HCT116 (cell line): ENCODE data around the gene GCGR. TPM values are rescaled to one million over a fixed set of nuclear protein-coding genes. Genes with fewer than 3 reads are reported as not detected.
A peak's percentile ranks its signal among the peaks of the same experiment; 100 is the strongest.

Experiments
- ATAC-seq: fragments of 200-7000 bp; cut with Tn5 transposase; 2 replicates; pipeline ENCODE4 v1.9.1; 2020; ENCODE audit warnings: mild to moderate bottlenecking, moderate library complexity
- BruUV-seq: library from RNA; stranded (reverse); fragments of 400-500 nt; replicated peaks from 2 replicates; lab custom pipeline; 2021; lab: Mats Ljungman, UMichigan
- CTCF ChIA-PET: fragments of 300-600 bp; sonication (Branson Sonifier 250); formaldehyde crosslinking; loops from one replicate; lab custom pipeline; 2021; ENCODE audit warnings: antibody characterized with exemption; lab: Charles Lee
- POLR2A ChIA-PET: fragments of 300-600, 350-600 bp; sonication (Branson Sonifier 250); formaldehyde crosslinking; loops from one replicate; lab custom pipeline; 2021; ENCODE audit warnings: antibody characterized with exemption; lab: Charles Lee
- RAD21 ChIA-PET, 2 experiments: fragments of 300-600 bp; sonication (Branson Sonifier 250); formaldehyde crosslinking; loops; one replicate each; lab custom pipeline; 2023; ENCODE audit warnings: low total read pairs in 2 of 2; ENCODE audit not compliant: uncharacterized antibody in 2 of 2, unreplicated experiment in 2 of 2, low non-redundant PET in 1 of 2; lab: Charles Lee
- DNase-seq: peaks from one replicate; pipeline ENCODE4 v3.0.0-alpha.2; 2010; ENCODE audit warnings: low read depth, low spot score
- H2AFZ ChIP-seq: fragments of 200-600 bp; shearing (Covaris generic), sonication (generic); 2 replicates; pipeline ENCODE4 v1.6.1; 2017; ENCODE audit warnings: low read depth, mixed run types, mixed read lengths, antibody characterized with exemption, low read length; ENCODE audit not compliant: poor library complexity, severe bottlenecking
- H3K27ac ChIP-seq: 2 replicates; pipeline ENCODE4 v1.5.1; 2012; ENCODE audit warnings: low read depth, low read length
- H3K27me3 ChIP-seq: fragments of 200-600 bp; sonication (generic); 2 replicates; pipeline ENCODE4 v1.6.1; 2016; ENCODE audit warnings: mixed run types, low read length, mixed read lengths; ENCODE audit not compliant: insufficient read depth
- H3K36me3 ChIP-seq, 2 experiments: fragments of 200-500 bp in 1 of 2; fragments of 200-600 bp in 1 of 2; sonication (Bioruptor generic) in 1 of 2; sonication (generic) in 1 of 2; 2 replicates each; pipeline versions ENCODE4 v1.5.1 to v1.6.1; 2014 to 2016; ENCODE audit warnings: low read length in 2 of 2, inconsistent platforms in 1 of 2, mixed read lengths in 1 of 2, mixed run types in 1 of 2; ENCODE audit not compliant: insufficient read depth in 2 of 2, control insufficient read depth in 1 of 2
- H3K4me1 ChIP-seq, 2 experiments: fragments of 200-600 bp in 1 of 2; sonication (generic) in 1 of 2; 2 replicates each; pipeline versions ENCODE4 v1.5.1 to v1.6.1; 2012 to 2017; ENCODE audit warnings: low read length in 2 of 2, inconsistent platforms in 1 of 2, mild to moderate bottlenecking in 1 of 2, mixed read lengths in 1 of 2, mixed run types in 1 of 2, moderate library complexity in 1 of 2; ENCODE audit not compliant: insufficient read depth in 2 of 2, control insufficient read depth in 1 of 2
- H3K4me2 ChIP-seq: fragments of 200-600 bp; sonication (generic); 2 replicates; pipeline ENCODE4 v1.6.1; 2017; ENCODE audit warnings: mixed run types, low read length, mixed read lengths
- H3K4me3 ChIP-seq, 2 experiments: fragments of 200-600 bp in 1 of 2; sonication (generic) in 1 of 2; replicated peaks in 1 of 2; 2 replicates each; pipeline ENCODE4 v1.5.1; 2011 to 2016; ENCODE audit warnings: low read length in 2 of 2, control low read depth in 1 of 2, low read depth in 1 of 2, mild to moderate bottlenecking in 1 of 2, mixed read lengths in 1 of 2, mixed run types in 1 of 2
- H3K79me2 ChIP-seq: fragments of 200-600 bp; sonication (generic); 2 replicates; pipeline ENCODE4 v1.6.1; 2017; ENCODE audit warnings: mild to moderate bottlenecking, mixed run types, low read length, moderate library complexity, mixed read lengths; ENCODE audit not compliant: insufficient read depth
- H3K9ac ChIP-seq: fragments of 200-600 bp; sonication (generic); 2 replicates; pipeline ENCODE4 v1.6.1; 2016; ENCODE audit warnings: low read length, mixed read lengths
- H3K9me2 ChIP-seq: fragments of 200-600 bp; sonication (generic), shearing (Covaris generic); 2 replicates; pipeline ENCODE4 v1.6.1; 2017; ENCODE audit warnings: mixed run types, mild to moderate bottlenecking, moderate library complexity; ENCODE audit not compliant: insufficient read depth
- H3K9me3 ChIP-seq, 2 experiments: fragments of 200-500 bp in 1 of 2; fragments of 200-600 bp in 1 of 2; sonication (Bioruptor generic) in 1 of 2; sonication (generic) in 1 of 2; 2 replicates each; pipeline ENCODE4 v1.6.1; 2014 to 2017; ENCODE audit warnings: low read length in 2 of 2, mixed read lengths in 2 of 2, inconsistent platforms in 1 of 2, low read depth in 1 of 2, mild to moderate bottlenecking in 1 of 2, mixed run types in 1 of 2, moderate library complexity in 1 of 2; ENCODE audit not compliant: control insufficient read depth in 1 of 2, insufficient read depth in 1 of 2
- H4K20me1 ChIP-seq: fragments of 200-600 bp; sonication (generic), shearing (Covaris generic); 2 replicates; pipeline ENCODE4 v1.6.1; 2017; ENCODE audit warnings: mixed run types, mild to moderate bottlenecking, moderate library complexity; ENCODE audit not compliant: insufficient read depth
- CEBPB ChIP-seq: IDR thresholded peaks from 2 replicates; pipeline ENCODE4 v1.6.1; 2012; ENCODE audit warnings: low read depth
- EZH2 ChIP-seq: fragments of 200-600 bp; sonication (generic); IDR thresholded peaks from 2 replicates; pipeline ENCODE4 v1.6.1; 2017; ENCODE audit warnings: antibody characterized with exemption, mixed run types
- intact Hi-C: fragments of 100-400 bp; cut with micrococcal nuclease; formaldehyde crosslinking; loops from 2 replicates; pipeline ENCODE4 v1.10.0; 2022
- total RNA-seq: library from RNA; stranded (reverse); gene quantifications from one replicate; pipeline ENCODE4 v1.2.1, GENCODE V29; 2021; ENCODE audit not compliant: unreplicated experiment
- TF ChIP-seq, protein P1 (sequence below), 3 experiments: fragments of 200-600 bp in 1 of 3; sonication (generic) in 1 of 3; IDR thresholded peaks in 2 of 3; conservative IDR thresholded peaks in 1 of 3; 2 replicates each; pipeline ENCODE4 v1.5.1; 2012 to 2017; ENCODE audit warnings: low read depth in 2 of 3, low read length in 2 of 3, antibody characterized with exemption in 1 of 3, borderline replicate concordance in 1 of 3, control low read depth in 1 of 3, mild to moderate bottlenecking in 1 of 3, mixed read lengths in 1 of 3, mixed run types in 1 of 3, moderate library complexity in 1 of 3; ENCODE audit not compliant: insufficient read depth in 1 of 3
- TF ChIP-seq, protein P2 (sequence below): IDR thresholded peaks from 2 replicates; pipeline ENCODE4 v1.6.1; 2012

The GCGR gene
- total RNA-seq, 1 experiment from 2014 or later = not detected

DNA sequence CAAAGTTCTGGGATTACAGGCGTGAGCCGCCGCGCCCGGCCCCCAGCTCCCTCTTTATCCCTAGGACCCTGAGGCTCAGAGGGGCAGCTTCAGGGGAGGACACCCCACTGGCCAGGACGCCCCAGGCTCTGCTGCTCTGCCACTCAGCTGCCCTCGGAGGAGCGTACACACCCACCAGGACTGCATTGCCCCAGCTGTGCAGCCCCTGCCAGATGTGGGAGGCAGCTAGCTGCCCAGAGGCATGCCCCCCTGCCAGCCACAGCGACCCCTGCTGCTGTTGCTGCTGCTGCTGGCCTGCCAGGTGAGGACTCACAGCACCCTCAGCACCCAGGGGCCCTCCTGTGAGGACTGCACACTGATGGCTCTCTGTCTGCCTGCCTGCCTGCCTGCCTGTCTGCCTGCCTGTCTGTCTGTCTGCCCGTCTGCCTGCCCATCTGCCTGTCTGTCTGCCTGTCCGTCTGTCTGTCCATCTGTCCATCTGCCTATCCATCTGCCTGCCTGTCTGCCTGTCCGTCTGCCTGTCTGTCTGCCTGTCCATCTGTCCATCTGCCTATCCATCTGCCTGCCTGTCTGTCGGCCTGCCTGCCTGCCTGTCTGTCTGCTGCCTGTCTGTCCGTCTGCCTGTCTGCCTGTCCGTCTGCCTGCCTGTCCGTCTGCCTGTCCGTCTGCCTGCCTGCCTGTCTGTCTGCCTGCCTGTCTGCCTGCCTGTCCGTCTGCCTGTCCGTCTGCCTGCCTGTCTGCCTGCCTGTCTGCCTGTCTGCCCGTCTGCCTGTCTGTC is 5.0 kb downstream of the GCGR start:
- Histone ChIP-seq H3K27me3 (peaks cover 13% of the 10 kb centered on the region; the same call in 1 of the 2 replicates), H3K9me3 (no peaks in the 10 kb centered on the region), H3K36me3 (no peaks in the 10 kb centered on the region), H3K79me2 (no peaks in the 10 kb centered on the region), H3K4me2 (no peak overlapping the region), H3K4me1 (peaks cover 0 to 6% of the 10 kb centered on the region in 2 experiments; a peak in 2 of 4 replicates), H3K9me2 (no peaks in the 10 kb centered on the region), H3K27ac (no peak overlapping the region), H2AFZ (no peak overlapping the region), H4K20me1 (no peaks in the 10 kb centered on the region), H3K4me3 (no peak overlapping the region), H3K9ac (no peak overlapping the region)
- no peak for TF ChIP-seq EZH2
- TF ChIP-seq, protein P1, sequence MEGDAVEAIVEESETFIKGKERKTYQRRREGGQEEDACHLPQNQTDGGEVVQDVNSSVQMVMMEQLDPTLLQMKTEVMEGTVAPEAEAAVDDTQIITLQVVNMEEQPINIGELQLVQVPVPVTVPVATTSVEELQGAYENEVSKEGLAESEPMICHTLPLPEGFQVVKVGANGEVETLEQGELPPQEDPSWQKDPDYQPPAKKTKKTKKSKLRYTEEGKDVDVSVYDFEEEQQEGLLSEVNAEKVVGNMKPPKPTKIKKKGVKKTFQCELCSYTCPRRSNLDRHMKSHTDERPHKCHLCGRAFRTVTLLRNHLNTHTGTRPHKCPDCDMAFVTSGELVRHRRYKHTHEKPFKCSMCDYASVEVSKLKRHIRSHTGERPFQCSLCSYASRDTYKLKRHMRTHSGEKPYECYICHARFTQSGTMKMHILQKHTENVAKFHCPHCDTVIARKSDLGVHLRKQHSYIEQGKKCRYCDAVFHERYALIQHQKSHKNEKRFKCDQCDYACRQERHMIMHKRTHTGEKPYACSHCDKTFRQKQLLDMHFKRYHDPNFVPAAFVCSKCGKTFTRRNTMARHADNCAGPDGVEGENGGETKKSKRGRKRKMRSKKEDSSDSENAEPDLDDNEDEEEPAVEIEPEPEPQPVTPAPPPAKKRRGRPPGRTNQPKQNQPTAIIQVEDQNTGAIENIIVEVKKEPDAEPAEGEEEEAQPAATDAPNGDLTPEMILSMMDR (IDR thresholded peaks at IDR 0.05 in 2 of 3, conservative IDR thresholded peaks at IDR 0.05 in 1 of 3; ENCODE audit: borderline replicate concordance in 1 of 3, insufficient read depth in 1 of 3, low read depth in 2 of 3, low read length in 2 of 3) = peak in 2 of 3 experiments; percentile 48 to 69; a peak in 4 of 6 replicates
- CTCF ChIA-PET = interaction anchor here (1.2 kb wide), 2 partner anchors 13 to 75 kb away, joined by 6 to 8 read pairs; no protein-coding TSS in a partner anchor
- DNase-seq (no peak), ATAC-seq (peak; percentile 59)
- intact Hi-C loops = no loop called here
- POLR2A ChIA-PET = interaction anchor here (1.6 kb wide), 1 partner anchor 13 kb away, joined by 5 read pairs; no protein-coding TSS in a partner anchor
- no TSS peak for BruUV-seq
- RAD21 ChIA-PET = no interaction called here

DNA sequence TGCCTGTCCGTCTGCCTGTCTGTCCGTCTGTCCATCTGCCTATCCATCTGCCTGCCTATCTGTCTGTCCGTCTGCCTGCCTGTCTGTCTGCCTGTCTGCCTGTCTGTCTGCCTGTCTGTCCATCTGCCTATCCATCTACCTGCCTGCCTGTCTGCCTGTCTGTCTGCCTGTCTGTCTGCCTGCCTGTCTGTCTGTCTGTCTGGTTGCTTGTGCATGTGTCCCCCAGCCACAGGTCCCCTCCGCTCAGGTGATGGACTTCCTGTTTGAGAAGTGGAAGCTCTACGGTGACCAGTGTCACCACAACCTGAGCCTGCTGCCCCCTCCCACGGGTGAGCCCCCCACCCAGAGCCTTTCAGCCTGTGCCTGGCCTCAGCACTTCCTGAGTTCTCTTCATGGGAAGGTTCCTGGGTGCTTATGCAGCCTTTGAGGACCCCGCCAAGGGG is 5.6 kb downstream of the GCGR start:
- no peak overlapping the region for H2AFZ ChIP-seq
- no peaks in the 10 kb centered on the region for H4K20me1 ChIP-seq
- ChIA-PET RAD21 (no interaction called here), POLR2A (no interaction called here), CTCF (no interaction called here)
- ATAC-seq (no peak), DNase-seq (no peak)
- H3K79me2 ChIP-seq = no peaks in the 10 kb centered on the region
- H3K9ac ChIP-seq = no peak overlapping the region
- H3K4me1 ChIP-seq = peaks cover 0 to 6% of the 10 kb centered on the region in 2 experiments; a peak in 2 of 4 replicates
- no peaks in the 10 kb centered on the region for H3K9me3 ChIP-seq
- TF ChIP-seq CEBPB = no peak
- TF ChIP-seq, protein P2, sequence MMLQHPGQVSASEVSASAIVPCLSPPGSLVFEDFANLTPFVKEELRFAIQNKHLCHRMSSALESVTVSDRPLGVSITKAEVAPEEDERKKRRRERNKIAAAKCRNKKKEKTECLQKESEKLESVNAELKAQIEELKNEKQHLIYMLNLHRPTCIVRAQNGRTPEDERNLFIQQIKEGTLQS = no peak
- no peak for TF ChIP-seq EZH2
- no peaks in the 10 kb centered on the region for H3K36me3 ChIP-seq
- intact Hi-C loops = no loop called here
- no peak overlapping the region for H3K4me2 ChIP-seq
- H3K27me3 ChIP-seq = peaks cover 13% of the 10 kb centered on the region; the same call in 1 of the 2 replicates
- BruUV-seq = no TSS peak
- no peak overlapping the region for H3K27ac ChIP-seq
- no peak overlapping the region for H3K4me3 ChIP-seq
- no peaks in the 10 kb centered on the region for H3K9me2 ChIP-seq
